Measurements from ENCODE around the gene AP1AR.

AP1AR gene

GRCh38 chr4:112315446-112315845, 83.9 kb downstream of the AP1AR start:
- TF ChIP-seq POLR2AphosphoS5 (IDR thresholded peaks at IDR 0.05; ENCODE audit: low read depth, low read length) (no peak), REST (IDR thresholded peaks at IDR 0.05; ENCODE audit: insufficient read depth in 1 of 2, low read depth in 2 of 2, low read length in 2 of 2) (no peak), SIN3A (IDR thresholded peaks at IDR 0.05; ENCODE audit: borderline replicate concordance, insufficient read depth, low read length) (no peak), FOXP2 (optimal IDR thresholded peaks at IDR 0.05; ENCODE audit: borderline replicate concordance, extremely low read depth, extremely low read length, insufficient read depth) (no peak), TAF1 (IDR thresholded peaks at IDR 0.05; ENCODE audit: borderline replicate concordance, insufficient read depth, low read length) (no peak)

DNA sequence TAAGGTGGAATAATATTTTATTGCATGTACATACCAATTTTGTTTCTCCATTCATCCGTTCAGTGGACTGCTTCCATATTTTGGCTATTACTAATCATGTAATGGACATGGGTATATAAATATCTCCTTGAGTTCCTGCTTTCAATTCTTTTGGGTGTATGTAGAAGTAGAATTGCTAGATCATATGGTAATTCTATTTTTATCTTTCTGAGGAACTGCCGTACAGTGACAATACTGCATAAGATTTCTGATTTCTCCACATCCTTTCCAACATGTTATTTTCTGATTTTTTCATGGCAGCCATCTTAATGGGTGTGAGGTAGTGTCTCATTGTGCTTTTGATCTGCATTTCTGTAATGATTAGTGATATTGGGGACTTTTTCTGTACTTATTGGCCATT, 84.8 kb downstream of the AP1AR start:
- TF ChIP-seq FOXP2 (optimal IDR thresholded peaks at IDR 0.05; ENCODE audit: borderline replicate concordance, extremely low read depth, extremely low read length, insufficient read depth) (no peak), REST (IDR thresholded peaks at IDR 0.05; ENCODE audit: insufficient read depth in 1 of 2, low read depth in 2 of 2, low read length in 2 of 2) (no peak), TAF1 (IDR thresholded peaks at IDR 0.05; ENCODE audit: borderline replicate concordance, insufficient read depth, low read length) (no peak), SIN3A (IDR thresholded peaks at IDR 0.05; ENCODE audit: borderline replicate concordance, insufficient read depth, low read length) (no peak), POLR2AphosphoS5 (IDR thresholded peaks at IDR 0.05; ENCODE audit: low read depth, low read length) (no peak)

GRCh38 chr4:112318239-112319142, 86.9 kb downstream of the AP1AR start:
- TF ChIP-seq SIN3A (IDR thresholded peaks at IDR 0.05; ENCODE audit: borderline replicate concordance, insufficient read depth, low read length): no peak
- no peak for TF ChIP-seq FOXP2 (optimal IDR thresholded peaks at IDR 0.05; ENCODE audit: borderline replicate concordance, extremely low read depth, extremely low read length, insufficient read depth)
- TF ChIP-seq POLR2AphosphoS5 (IDR thresholded peaks at IDR 0.05; ENCODE audit: low read depth, low read length): no peak
- no peak for TF ChIP-seq REST (IDR thresholded peaks at IDR 0.05; ENCODE audit: insufficient read depth in 1 of 2, low read depth in 2 of 2, low read length in 2 of 2)
- no peak for TF ChIP-seq TAF1 (IDR thresholded peaks at IDR 0.05; ENCODE audit: borderline replicate concordance, insufficient read depth, low read length)
